ENCODE data around the gene ATAD3A. TPM values are rescaled to one million over a fixed set of nuclear protein-coding genes. Genes with fewer than 3 reads are reported as not detected.

ATAD3A gene
- total and polyA plus RNA-seq, 11 donors, result 11.3 to 49.5 (median 19.6) TPM

- intact Hi-C loops (cut with DNase I), result no loop called here
- no peak overlapping the region for H3K27ac ChIP-seq
- no peaks in the 10 kb centered on the region for H3K36me3 ChIP-seq
- TF ChIP-seq POLR2A (IDR thresholded peaks at IDR 0.05) (no peak), CTCF (IDR thresholded peaks at IDR 0.05) (no peak)
- H3K9me3 ChIP-seq, result no peaks in the 10 kb centered on the region
- DNase-seq, result no peak
- 72 to 81% (median 77%) methylated on average over 9 of the region's 9 CpGs for WGBS, 4 donors
- peaks cover 0 to 19% (median 0%) of the 10 kb centered on the region in 9 donors for H3K27me3 ChIP-seq
- ATAC-seq, result no peak
- no peaks in the 10 kb centered on the region for H3K4me1 ChIP-seq
- no peak overlapping the region for H3K4me3 ChIP-seq
Observed at GRCh38 chr1:1582585-1583346, 70.8 kb downstream of the ATAD3A start.

GRCh38 chr1:1583347-1584010, 71.5 kb downstream of the ATAD3A start:
- ATAC-seq, result no peak
- Histone ChIP-seq H3K36me3 (no peaks in the 10 kb centered on the region), H3K27ac (no peak overlapping the region), H3K27me3 (peaks cover 0 to 22% (median under 1%) of the 10 kb centered on the region in 9 donors), H3K4me1 (no peaks in the 10 kb centered on the region), H3K4me3 (no peak overlapping the region), H3K9me3 (no peaks in the 10 kb centered on the region)
- WGBS, 4 donors, result 83 to 87% (median 84%) methylated on average over 21 to 23 of the region's 23 CpGs
- no peak for TF ChIP-seq CTCF (IDR thresholded peaks at IDR 0.05)
- TF ChIP-seq POLR2A (IDR thresholded peaks at IDR 0.05), result no peak
- intact Hi-C loops (cut with DNase I), result no loop called here
- DNase-seq, result no peak

Other genes starting within 250 kb of the ATAD3A start
- 10 to 100 TPM; 23.3 to 43.9 (median 33.2) TPM for gene UBE2J2, start 238.3 kb upstream of the ATAD3A start, total RNA-seq
- 10 to 100 TPM; 38.7 to 53.6 TPM for gene UBE2J2, start 238.3 kb upstream of the ATAD3A start, polyA plus RNA-seq
- gene SCNN1D, start 231.7 kb upstream of the ATAD3A start, total RNA-seq, result 10 to 100 TPM in 1 of 9 donors, 1 to 10 TPM in 5, under 1 TPM in 3; 0.81 to 12.2 (median 3.7) TPM
- 1 to 10 TPM in 1 of 2 donors, under 1 TPM in 1; 0.47 to 6.2 TPM for gene SCNN1D, start 231.7 kb upstream of the ATAD3A start, polyA plus RNA-seq
- 10 to 100 TPM; 28.7 to 56.3 (median 34.1) TPM for gene ACAP3, start 204.2 kb upstream of the ATAD3A start, total RNA-seq
- 10 to 100 TPM; 20.1 to 59.5 TPM for gene ACAP3, start 204.2 kb upstream of the ATAD3A start, polyA plus RNA-seq
- gene PUSL1, start 203.6 kb upstream of the ATAD3A start, total RNA-seq, result 10 to 100 TPM in 4 of 9 donors, 1 to 10 TPM in 5; 6.8 to 17.7 (median 9.7) TPM
- gene PUSL1, start 203.6 kb upstream of the ATAD3A start, polyA plus RNA-seq, result 10 to 100 TPM; 16.0 to 16.2 TPM
- gene INTS11, start 187.5 kb upstream of the ATAD3A start, total RNA-seq, result 10 to 100 TPM; 46.8 to 91.3 (median 67.6) TPM
- 100 to 1,000 TPM in 1 of 2 donors, 10 to 100 TPM in 1; 81.7 to 117 TPM for gene INTS11, start 187.5 kb upstream of the ATAD3A start, polyA plus RNA-seq
- 100 to 1,000 TPM in 2 of 9 donors, 10 to 100 TPM in 7; 50.7 to 220 (median 72.4) TPM for gene CPTP, start 187.4 kb upstream of the ATAD3A start, total RNA-seq
- 100 to 1,000 TPM in 1 of 2 donors, 10 to 100 TPM in 1; 57.6 to 226 TPM for gene CPTP, start 187.4 kb upstream of the ATAD3A start, polyA plus RNA-seq
- gene TAS1R3, start 180.9 kb upstream of the ATAD3A start, total RNA-seq, result under 1 TPM; 0.21 to 0.80 (median 0.38) TPM
- gene TAS1R3, start 180.9 kb upstream of the ATAD3A start, polyA plus RNA-seq, result 1 to 10 TPM in 1 of 2 donors, under 1 TPM in 1; 0.24 to 1.3 TPM
- 100 to 1,000 TPM in 3 of 9 donors, 10 to 100 TPM in 6; 75.3 to 177 (median 85.3) TPM for gene DVL1, start 162.7 kb upstream of the ATAD3A start, total RNA-seq
- 100 to 1,000 TPM; 110 to 129 TPM for gene DVL1, start 162.7 kb upstream of the ATAD3A start, polyA plus RNA-seq
- 10 to 100 TPM; 10.5 to 49.3 (median 20.0) TPM for gene MXRA8, start 153.6 kb upstream of the ATAD3A start, total RNA-seq
- gene MXRA8, start 153.6 kb upstream of the ATAD3A start, polyA plus RNA-seq, result 10 to 100 TPM; 17.7 to 19.5 TPM
- gene AURKAIP1, start 137.0 kb upstream of the ATAD3A start, total RNA-seq, result 100 to 1,000 TPM; 157 to 273 (median 188) TPM
- 100 to 1,000 TPM; 268 to 465 TPM for gene AURKAIP1, start 137.0 kb upstream of the ATAD3A start, polyA plus RNA-seq
- 10 to 100 TPM; 35.4 to 66.5 (median 50.7) TPM for gene CCNL2, start 112.8 kb upstream of the ATAD3A start, total RNA-seq
- 10 to 100 TPM; 42.3 to 87.8 TPM for gene CCNL2, start 112.8 kb upstream of the ATAD3A start, polyA plus RNA-seq
- 100 to 1,000 TPM; 112 to 208 (median 128) TPM for gene MRPL20, start 104.9 kb upstream of the ATAD3A start, total RNA-seq
- 100 to 1,000 TPM; 147 to 238 TPM for gene MRPL20, start 104.9 kb upstream of the ATAD3A start, polyA plus RNA-seq
- 1 to 10 TPM in 8 of 9 donors, under 1 TPM in 1; 0.58 to 4.0 (median 1.3) TPM for gene ANKRD65, start 90.9 kb upstream of the ATAD3A start, total RNA-seq
- 1 to 10 TPM in 1 of 2 donors, under 1 TPM in 1; 0.86 to 1.5 TPM for gene ANKRD65, start 90.9 kb upstream of the ATAD3A start, polyA plus RNA-seq
- 10 to 100 TPM; 11.0 to 49.5 (median 18.8) TPM for gene VWA1, start 76.5 kb upstream of the ATAD3A start, total RNA-seq
- gene VWA1, start 76.5 kb upstream of the ATAD3A start, polyA plus RNA-seq, result 10 to 100 TPM in 1 of 2 donors, 1 to 10 TPM in 1; 7.0 to 13.2 TPM
- 1 to 10 TPM in 3 of 9 donors, under 1 TPM in 4, not detected in 2; 0.12 to 3.4 (median 0.60) TPM for gene ATAD3C, start 62.5 kb upstream of the ATAD3A start, total RNA-seq
- gene ATAD3C, start 62.5 kb upstream of the ATAD3A start, polyA plus RNA-seq, result under 1 TPM; 0.49 to 0.53 TPM
- 10 to 100 TPM in 2 of 9 donors, 1 to 10 TPM in 7; 2.2 to 12.1 (median 5.8) TPM for gene ATAD3B, start 40.4 kb upstream of the ATAD3A start, total RNA-seq
- gene ATAD3B, start 40.4 kb upstream of the ATAD3A start, polyA plus RNA-seq, result 10 to 100 TPM; 11.0 to 15.6 TPM
- gene TMEM240, start 28.5 kb downstream of the ATAD3A start, total RNA-seq, result 1 to 10 TPM in 8 of 9 donors, not detected in 1; 2.6 to 5.6 (median 4.2) TPM
- gene TMEM240, start 28.5 kb downstream of the ATAD3A start, polyA plus RNA-seq, result 10 to 100 TPM in 1 of 2 donors, 1 to 10 TPM in 1; 1.5 to 12.4 TPM
- 100 to 1,000 TPM in 5 of 9 donors, 10 to 100 TPM in 4; 76.3 to 160 (median 106) TPM for gene SSU72, start 62.7 kb downstream of the ATAD3A start, total RNA-seq
- 100 to 1,000 TPM; 113 to 138 TPM for gene SSU72, start 62.7 kb downstream of the ATAD3A start, polyA plus RNA-seq
- gene FNDC10, start 88.0 kb downstream of the ATAD3A start, total RNA-seq, result 1 to 10 TPM; 1.9 to 6.7 (median 3.6) TPM
- 1 to 10 TPM; 1.1 to 4.6 TPM for gene FNDC10, start 88.0 kb downstream of the ATAD3A start, polyA plus RNA-seq
- 100 to 1,000 TPM in 1 of 9 donors, 10 to 100 TPM in 8; 59.2 to 114 (median 76.3) TPM for gene MIB2, start 103.3 kb downstream of the ATAD3A start, total RNA-seq
- 100 to 1,000 TPM in 1 of 2 donors, 10 to 100 TPM in 1; 40.7 to 121 TPM for gene MIB2, start 103.3 kb downstream of the ATAD3A start, polyA plus RNA-seq
- gene MMP23B, start 120.0 kb downstream of the ATAD3A start, total RNA-seq, result 100 to 1,000 TPM in 1 of 9 donors, 10 to 100 TPM in 8; 35.4 to 128 (median 59.0) TPM
- gene MMP23B, start 120.0 kb downstream of the ATAD3A start, polyA plus RNA-seq, result 10 to 100 TPM; 10.4 to 85.9 TPM
- gene CDK11B, start 146.8 kb downstream of the ATAD3A start, total RNA-seq, result 10 to 100 TPM; 20.4 to 30.9 (median 24.5) TPM
- gene CDK11B, start 146.8 kb downstream of the ATAD3A start, polyA plus RNA-seq, result 10 to 100 TPM; 34.9 to 39.4 TPM
- 10 to 100 TPM; 15.1 to 29.2 (median 21.2) TPM for gene SLC35E2B, start 180.6 kb downstream of the ATAD3A start, total RNA-seq
- 10 to 100 TPM; 12.2 to 14.4 TPM for gene SLC35E2B, start 180.6 kb downstream of the ATAD3A start, polyA plus RNA-seq
- 10 to 100 TPM in 7 of 9 donors, 1 to 10 TPM in 2; 4.2 to 25.5 (median 16.7) TPM for gene CDK11A, start 212.2 kb downstream of the ATAD3A start, total RNA-seq
- gene CDK11A, start 212.2 kb downstream of the ATAD3A start, polyA plus RNA-seq, result 10 to 100 TPM; 10.8 to 30.1 TPM

Data from heart left ventricle (tissue), 16 donors.